ENCODE data around the gene PHKA1. TPM values are rescaled to one million over a fixed set of nuclear protein-coding genes. Genes with fewer than 3 reads are reported as not detected.
"Not testable (repeated sequence)": the region's sequence is repeated elsewhere in the genome, so short reads cannot be mapped to it uniquely, and the experiment has no call there.

The PHKA1 gene
- total and polyA plus RNA-seq, 2 donors: 2.1 to 14.1 TPM

DNA sequence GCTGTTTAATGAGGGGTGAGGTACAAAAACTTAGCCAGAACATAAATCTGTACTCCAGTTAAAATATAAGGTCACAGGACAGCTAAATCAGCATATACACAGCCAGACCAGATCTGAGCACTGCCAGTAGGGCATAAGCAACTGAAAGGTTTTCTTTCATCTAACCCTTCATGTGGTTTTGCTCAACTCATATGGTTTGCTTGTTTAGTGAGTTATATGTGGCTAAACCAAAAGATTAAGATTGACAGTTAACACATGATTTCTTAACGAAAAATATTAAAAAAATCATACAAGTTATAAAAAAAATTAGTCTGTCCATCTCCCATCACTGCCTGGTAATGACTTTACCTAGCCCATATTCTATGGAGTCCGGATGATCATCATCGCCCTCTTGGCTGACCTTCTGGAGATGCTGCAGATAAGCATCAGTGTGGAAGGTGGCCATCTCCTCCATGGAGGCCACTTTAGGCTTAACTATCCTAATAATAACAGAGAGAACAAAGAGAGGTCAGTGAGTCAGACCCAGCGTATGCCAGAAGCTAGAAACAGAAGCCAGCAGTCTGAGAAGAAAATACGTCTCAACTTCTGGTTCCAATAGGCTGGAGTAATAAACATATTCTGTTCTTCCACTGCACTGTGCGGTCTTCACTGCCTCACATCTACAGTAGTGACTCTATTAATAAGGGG lies 145.6 kb downstream of the PHKA1 start:
- Histone ChIP-seq H3K4me3 (ENCODE audit: low read length in 2 of 2) (no peak overlapping the region), H3K27me3 (ENCODE audit: control insufficient read depth in 2 of 2, insufficient read depth in 1 of 2, low read length in 1 of 2) (no peaks in the 10 kb centered on the region), H3K27ac (ENCODE audit: low read depth in 1 of 2, low read length in 1 of 2) (no peak overlapping the region), H3K4me1 (ENCODE audit: control insufficient read depth in 2 of 2, insufficient read depth in 2 of 2, low read length in 2 of 2) (no peaks in the 10 kb centered on the region), H3K9me3 (ENCODE audit: control insufficient read depth in 2 of 2, insufficient read depth in 1 of 2, low read length in 1 of 2) (no peaks in the 10 kb centered on the region), H3K36me3 (ENCODE audit: control insufficient read depth in 2 of 2, insufficient read depth in 2 of 2, low read length in 1 of 2) (peaks cover 10 to 22% of the 10 kb centered on the region in 2 donors)
- WGBS: 93% methylated on average over 6 of the region's 6 CpGs
- DNase-seq (ENCODE audit: low read depth in 6 of 9, low spot score in 9 of 9): no peak

DNA sequence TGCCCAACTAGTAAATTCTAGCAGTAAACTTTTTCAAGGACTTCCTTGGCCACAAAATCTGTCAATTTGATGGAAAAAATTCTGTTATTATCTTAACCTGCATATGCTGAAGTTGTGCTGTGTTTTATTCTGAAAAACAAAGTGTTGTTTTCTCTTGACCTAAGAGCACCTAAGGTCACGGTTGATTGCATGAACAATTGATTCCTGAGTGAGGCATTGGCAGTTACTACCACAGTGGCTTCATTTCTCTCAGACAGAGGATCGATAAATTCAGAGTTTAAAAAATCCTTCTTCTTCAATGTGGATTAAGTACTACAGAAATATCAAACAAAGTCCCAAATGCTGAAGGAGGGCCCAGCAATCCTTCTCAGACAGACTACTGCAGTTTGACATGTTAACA lies 147.7 kb downstream of the PHKA1 start:
- no peaks in the 10 kb centered on the region for H3K27me3 ChIP-seq (ENCODE audit: control insufficient read depth in 2 of 2, insufficient read depth in 1 of 2, low read length in 1 of 2)
- H3K4me1 ChIP-seq (ENCODE audit: control insufficient read depth in 2 of 2, insufficient read depth in 2 of 2, low read length in 2 of 2): no peaks in the 10 kb centered on the region
- H3K4me3 ChIP-seq (ENCODE audit: low read length in 2 of 2): no peak overlapping the region
- no peak for DNase-seq (ENCODE audit: low read depth in 6 of 9, low spot score in 9 of 9)
- WGBS: 100% methylated on average over 2 of the region's 2 CpGs
- peaks cover 10 to 22% of the 10 kb centered on the region in 2 donors for H3K36me3 ChIP-seq (ENCODE audit: control insufficient read depth in 2 of 2, insufficient read depth in 2 of 2, low read length in 1 of 2)
- H3K27ac ChIP-seq (ENCODE audit: low read depth in 1 of 2, low read length in 1 of 2): no peak overlapping the region
- H3K9me3 ChIP-seq (ENCODE audit: control insufficient read depth in 2 of 2, insufficient read depth in 1 of 2, low read length in 1 of 2): no peaks in the 10 kb centered on the region

DNA sequence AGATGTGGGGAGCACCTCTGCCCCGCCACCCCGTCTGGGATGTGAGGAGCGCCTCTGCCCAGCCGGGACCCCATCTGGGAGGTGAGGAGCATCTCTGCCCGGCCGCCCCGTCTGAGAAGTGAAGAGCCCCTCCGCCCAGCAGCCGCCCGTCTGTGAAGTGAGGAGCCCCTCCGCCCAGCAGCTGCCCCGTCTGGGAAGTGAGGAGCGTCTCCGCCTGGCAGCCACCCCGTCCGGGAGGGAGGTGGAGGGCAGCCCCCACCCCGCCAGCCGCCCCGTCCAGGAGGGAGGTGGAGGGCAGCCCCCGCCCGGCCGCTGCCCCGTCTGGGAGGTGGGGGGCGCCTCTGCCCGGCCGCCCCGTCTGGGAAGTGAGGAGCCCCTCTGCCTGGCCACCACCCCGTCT lies 154.5 kb downstream of the PHKA1 start:
- WGBS: 99% methylated on average over 26 of the region's 28 CpGs
- not testable (repeated sequence) for H3K4me1 ChIP-seq (ENCODE audit: control insufficient read depth in 2 of 2, insufficient read depth in 2 of 2, low read length in 2 of 2); H3K36me3 ChIP-seq (ENCODE audit: control insufficient read depth in 2 of 2, insufficient read depth in 2 of 2, low read length in 1 of 2); H3K27ac ChIP-seq (ENCODE audit: low read depth in 1 of 2, low read length in 1 of 2); H3K27me3 ChIP-seq (ENCODE audit: control insufficient read depth in 2 of 2, insufficient read depth in 1 of 2, low read length in 1 of 2); H3K4me3 ChIP-seq (ENCODE audit: low read length in 2 of 2); H3K9me3 ChIP-seq (ENCODE audit: control insufficient read depth in 2 of 2, insufficient read depth in 1 of 2, low read length in 1 of 2); DNase-seq (ENCODE audit: low read depth in 6 of 9, low spot score in 9 of 9)

DNA sequence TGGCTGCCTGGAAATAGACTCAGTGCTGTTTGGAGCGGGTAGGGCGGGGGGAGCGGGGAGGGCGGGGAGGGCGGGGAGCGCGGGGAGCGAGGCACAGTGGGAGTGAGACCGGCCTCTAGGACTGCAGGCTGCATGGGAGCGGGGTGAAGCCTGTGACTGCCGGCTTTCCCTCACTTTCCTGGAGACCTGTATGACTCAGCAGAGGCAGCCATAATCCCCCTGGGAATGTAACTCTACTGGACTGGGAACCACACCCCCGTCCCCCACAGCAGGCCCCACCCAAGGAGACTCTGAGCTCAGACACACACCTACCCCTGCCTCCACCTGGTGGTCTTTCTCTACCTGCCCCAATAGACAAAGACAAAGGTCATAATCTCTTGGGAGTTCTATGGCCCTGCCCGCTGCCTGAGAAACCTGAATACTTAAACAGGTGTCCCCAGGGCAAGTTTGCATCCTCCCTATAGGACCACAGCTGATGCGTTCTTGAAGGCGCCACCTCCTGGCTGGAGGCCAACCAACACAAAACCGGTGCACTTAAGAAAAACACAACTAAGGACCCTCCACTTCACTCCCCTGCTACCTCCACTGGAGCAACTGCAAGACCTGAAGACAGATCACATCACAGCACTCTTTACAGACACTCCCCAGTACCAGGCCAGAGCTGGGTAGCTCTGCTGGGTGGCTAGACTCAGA lies 159.5 kb downstream of the PHKA1 start:
- H3K4me1 ChIP-seq (ENCODE audit: control insufficient read depth in 2 of 2, insufficient read depth in 2 of 2, low read length in 2 of 2): no peaks in the 10 kb centered on the region
- DNase-seq (ENCODE audit: low read depth in 6 of 9, low spot score in 9 of 9): no peak
- WGBS: 96% methylated on average over 16 of the region's 16 CpGs
- no peak overlapping the region for H3K4me3 ChIP-seq (ENCODE audit: low read length in 2 of 2)
- H3K27ac ChIP-seq (ENCODE audit: low read depth in 1 of 2, low read length in 1 of 2): no peak overlapping the region
- H3K27me3 ChIP-seq (ENCODE audit: control insufficient read depth in 2 of 2, insufficient read depth in 1 of 2, low read length in 1 of 2): no peaks in the 10 kb centered on the region
- no peaks in the 10 kb centered on the region for H3K36me3 ChIP-seq (ENCODE audit: control insufficient read depth in 2 of 2, insufficient read depth in 2 of 2, low read length in 1 of 2)
- no peaks in the 10 kb centered on the region for H3K9me3 ChIP-seq (ENCODE audit: control insufficient read depth in 2 of 2, insufficient read depth in 1 of 2, low read length in 1 of 2)

DNA sequence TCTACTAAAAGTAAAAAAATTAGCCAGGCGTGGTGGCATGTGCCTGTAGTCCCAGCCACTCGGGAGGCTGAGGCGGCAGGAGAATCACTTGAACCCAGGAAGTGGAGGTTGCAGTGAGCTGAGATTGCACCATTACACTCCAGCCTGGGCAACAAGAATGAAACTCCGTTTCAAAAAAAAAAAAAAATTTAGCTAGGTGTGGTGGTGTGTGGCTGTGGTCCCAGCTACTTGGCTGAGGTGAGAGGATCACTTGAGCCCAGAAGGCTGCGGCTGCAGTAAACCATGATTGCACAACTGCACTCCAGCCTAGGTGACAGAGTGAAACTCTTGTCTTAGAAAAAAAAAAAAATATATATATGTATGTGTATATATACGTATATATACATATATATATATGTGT lies 161.7 kb downstream of the PHKA1 start:
- not testable (repeated sequence) for H3K27ac ChIP-seq (ENCODE audit: low read depth in 1 of 2, low read length in 1 of 2); H3K4me3 ChIP-seq (ENCODE audit: low read length in 2 of 2); DNase-seq (ENCODE audit: low read depth in 6 of 9, low spot score in 9 of 9); H3K36me3 ChIP-seq (ENCODE audit: control insufficient read depth in 2 of 2, insufficient read depth in 2 of 2, low read length in 1 of 2); H3K4me1 ChIP-seq (ENCODE audit: control insufficient read depth in 2 of 2, insufficient read depth in 2 of 2, low read length in 2 of 2); H3K9me3 ChIP-seq (ENCODE audit: control insufficient read depth in 2 of 2, insufficient read depth in 1 of 2, low read length in 1 of 2); H3K27me3 ChIP-seq (ENCODE audit: control insufficient read depth in 2 of 2, insufficient read depth in 1 of 2, low read length in 1 of 2)
- WGBS: 96% methylated on average over 6 of the region's 6 CpGs

DNA sequence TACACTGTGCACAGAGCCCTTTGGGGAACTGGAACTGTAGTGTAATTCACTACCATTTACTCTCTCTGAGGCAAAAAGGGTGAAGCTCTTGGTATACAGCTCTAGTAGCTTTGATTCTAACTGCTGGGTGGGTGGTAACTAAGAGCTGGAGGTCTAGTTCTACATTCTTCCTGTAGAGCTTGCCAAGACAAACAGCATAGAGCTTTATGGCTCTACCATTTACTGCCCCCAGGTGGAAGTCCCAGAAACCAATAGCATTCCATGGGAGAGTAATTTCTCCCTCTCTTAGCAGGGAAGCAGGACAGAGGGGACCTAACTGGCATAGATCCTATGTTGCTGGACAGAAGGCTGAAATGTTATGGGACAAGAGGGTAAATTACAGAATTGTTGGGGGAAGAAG lies 168.1 kb downstream of the PHKA1 start:
- Histone ChIP-seq H3K27ac (ENCODE audit: low read depth in 1 of 2, low read length in 1 of 2) (no peak overlapping the region), H3K27me3 (ENCODE audit: control insufficient read depth in 2 of 2, insufficient read depth in 1 of 2, low read length in 1 of 2) (no peaks in the 10 kb centered on the region), H3K4me3 (ENCODE audit: low read length in 2 of 2) (no peak overlapping the region), H3K4me1 (ENCODE audit: control insufficient read depth in 2 of 2, insufficient read depth in 2 of 2, low read length in 2 of 2) (no peaks in the 10 kb centered on the region), H3K9me3 (ENCODE audit: control insufficient read depth in 2 of 2, insufficient read depth in 1 of 2, low read length in 1 of 2) (no peaks in the 10 kb centered on the region), H3K36me3 (ENCODE audit: control insufficient read depth in 2 of 2, insufficient read depth in 2 of 2, low read length in 1 of 2) (peaks cover 0 to 7% of the 10 kb centered on the region in 2 donors)
- no peak for DNase-seq (ENCODE audit: low read depth in 6 of 9, low spot score in 9 of 9)

DNA sequence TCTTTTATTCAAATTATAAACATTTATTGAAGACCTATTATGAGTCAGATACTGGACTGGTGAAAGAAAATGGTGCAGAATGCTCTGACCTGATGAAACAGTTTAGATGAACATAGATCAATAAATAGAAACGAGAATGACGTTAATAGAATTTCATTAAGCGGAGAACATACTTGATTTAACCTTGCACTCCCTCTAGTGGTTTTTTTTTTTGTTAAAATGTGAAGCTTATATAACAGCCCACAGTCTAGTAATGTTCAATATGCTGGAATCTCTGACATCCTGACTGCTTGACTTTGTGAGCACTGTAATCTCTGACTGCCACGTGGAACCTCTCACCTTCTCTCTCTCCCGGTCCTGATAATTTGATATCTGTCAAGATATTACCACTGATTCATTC lies 173.8 kb downstream of the PHKA1 start:
- no peaks in the 10 kb centered on the region for H3K4me1 ChIP-seq (ENCODE audit: control insufficient read depth in 2 of 2, insufficient read depth in 2 of 2, low read length in 2 of 2)
- no peak overlapping the region for H3K4me3 ChIP-seq (ENCODE audit: low read length in 2 of 2)
- WGBS: 57% methylated on average over 5 of the region's 5 CpGs
- H3K36me3 ChIP-seq (ENCODE audit: control insufficient read depth in 2 of 2, insufficient read depth in 2 of 2, low read length in 1 of 2): peaks cover 0 to 7% of the 10 kb centered on the region in 2 donors
- no peak overlapping the region for H3K27ac ChIP-seq (ENCODE audit: low read depth in 1 of 2, low read length in 1 of 2)
- H3K9me3 ChIP-seq (ENCODE audit: control insufficient read depth in 2 of 2, insufficient read depth in 1 of 2, low read length in 1 of 2): no peaks in the 10 kb centered on the region
- peak in 1 of 9 donors; percentile 12 for DNase-seq (ENCODE audit: low read depth in 6 of 9, low spot score in 9 of 9)
- H3K27me3 ChIP-seq (ENCODE audit: control insufficient read depth in 2 of 2, insufficient read depth in 1 of 2, low read length in 1 of 2): no peaks in the 10 kb centered on the region

DNA sequence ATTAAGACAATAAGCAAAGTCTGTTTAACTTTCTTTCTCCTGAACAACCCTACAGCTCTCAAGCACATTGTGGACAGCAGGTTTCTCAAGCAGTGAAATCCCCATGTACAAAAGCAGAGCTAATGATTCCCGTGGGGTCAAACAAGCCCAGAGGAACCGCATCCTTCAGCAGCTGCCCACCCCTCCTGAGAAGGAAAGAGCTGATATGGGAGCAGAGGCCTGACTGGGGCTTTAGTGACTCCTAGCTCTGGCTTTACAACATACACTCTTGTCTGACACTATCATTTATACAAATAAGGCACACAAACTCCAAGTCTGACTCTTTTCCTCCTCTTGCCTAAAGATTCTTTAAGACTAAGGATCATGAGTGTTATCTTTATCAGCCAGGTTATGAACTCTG lies 174.3 kb downstream of the PHKA1 start:
- H3K27me3 ChIP-seq (ENCODE audit: control insufficient read depth in 2 of 2, insufficient read depth in 1 of 2, low read length in 1 of 2): no peaks in the 10 kb centered on the region
- no peak for DNase-seq (ENCODE audit: low read depth in 6 of 9, low spot score in 9 of 9)
- no peak overlapping the region for H3K4me3 ChIP-seq (ENCODE audit: low read length in 2 of 2)
- H3K9me3 ChIP-seq (ENCODE audit: control insufficient read depth in 2 of 2, insufficient read depth in 1 of 2, low read length in 1 of 2): no peaks in the 10 kb centered on the region
- 100% methylated on average over 2 of the region's 2 CpGs for WGBS
- no peaks in the 10 kb centered on the region for H3K4me1 ChIP-seq (ENCODE audit: control insufficient read depth in 2 of 2, insufficient read depth in 2 of 2, low read length in 2 of 2)
- H3K27ac ChIP-seq (ENCODE audit: low read depth in 1 of 2, low read length in 1 of 2): no peak overlapping the region
- H3K36me3 ChIP-seq (ENCODE audit: control insufficient read depth in 2 of 2, insufficient read depth in 2 of 2, low read length in 1 of 2): peaks cover 0 to 5% of the 10 kb centered on the region in 2 donors

DNA sequence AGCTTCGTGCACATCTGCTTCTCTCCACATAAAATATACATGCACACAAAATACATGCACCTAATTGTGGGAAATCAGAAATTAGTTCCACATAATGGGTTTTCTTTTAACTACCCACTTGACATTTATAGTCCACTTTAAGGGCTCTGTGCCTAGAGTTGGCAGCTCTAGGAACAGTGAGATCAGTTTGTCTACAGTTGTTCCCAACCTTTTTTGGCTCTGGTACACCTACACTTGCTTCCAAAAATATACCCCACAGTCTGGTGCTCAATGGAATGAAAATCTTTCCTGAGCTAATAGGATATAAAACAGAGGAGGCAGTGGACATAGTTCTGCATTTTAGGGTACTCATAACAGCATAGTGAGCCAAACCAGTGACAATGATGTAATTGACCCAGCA lies 177.6 kb downstream of the PHKA1 start:
- no peaks in the 10 kb centered on the region for H3K36me3 ChIP-seq (ENCODE audit: control insufficient read depth in 2 of 2, insufficient read depth in 2 of 2, low read length in 1 of 2)
- no peak overlapping the region for H3K4me3 ChIP-seq (ENCODE audit: low read length in 2 of 2)
- no peaks in the 10 kb centered on the region for H3K4me1 ChIP-seq (ENCODE audit: control insufficient read depth in 2 of 2, insufficient read depth in 2 of 2, low read length in 2 of 2)
- no peak overlapping the region for H3K27ac ChIP-seq (ENCODE audit: low read depth in 1 of 2, low read length in 1 of 2)
- no peaks in the 10 kb centered on the region for H3K9me3 ChIP-seq (ENCODE audit: control insufficient read depth in 2 of 2, insufficient read depth in 1 of 2, low read length in 1 of 2)
- no peaks in the 10 kb centered on the region for H3K27me3 ChIP-seq (ENCODE audit: control insufficient read depth in 2 of 2, insufficient read depth in 1 of 2, low read length in 1 of 2)
- no peak for DNase-seq (ENCODE audit: low read depth in 6 of 9, low spot score in 9 of 9)
- WGBS: 98% methylated on average over 1 of the region's 1 CpG

Data from thymus (tissue), 11 donors.